Hematopoietic multipotent progenitor cell (in vitro differentiated cells): Measurements from ENCODE around the gene MAPKAPK2. TPM values are rescaled to one million over a fixed set of nuclear protein-coding genes. Genes with fewer than 3 reads are reported as not detected.

ENCODE experiments used
- DNase-seq, 3 donors: peaks; one replicate each; pipeline ENCODE4 v3.0.0-alpha.2; 2011 to 2015; ENCODE audit warnings: low read depth in 2 of 3, low spot score in 2 of 3
- total RNA-seq: library from RNA; depleted of rRNA; stranded (reverse); fragments of >200 nt; gene quantifications from one replicate; pipeline ENCODE4 v1.2.3, GENCODE V29; 2012

Gene MAPKAPK2
- total RNA-seq, 1 donor, result 56.3 TPM

DNA sequence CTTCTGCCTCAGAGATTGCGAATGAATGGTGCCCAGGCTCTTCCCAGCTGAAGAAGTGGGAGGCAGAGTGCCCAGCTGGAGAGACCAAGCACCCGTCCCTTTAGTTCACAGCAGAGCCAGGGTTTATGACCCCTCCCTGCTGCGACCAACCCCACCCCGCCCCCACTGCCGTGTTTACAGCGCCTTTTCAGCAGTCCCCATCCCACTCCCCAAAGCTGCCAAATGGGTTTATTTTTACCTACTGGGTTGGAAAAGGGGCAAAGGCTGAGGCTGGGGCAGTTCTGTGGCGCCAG lies 25.8 kb upstream of the MAPKAPK2 start:
- no peak for DNase-seq

DNA sequence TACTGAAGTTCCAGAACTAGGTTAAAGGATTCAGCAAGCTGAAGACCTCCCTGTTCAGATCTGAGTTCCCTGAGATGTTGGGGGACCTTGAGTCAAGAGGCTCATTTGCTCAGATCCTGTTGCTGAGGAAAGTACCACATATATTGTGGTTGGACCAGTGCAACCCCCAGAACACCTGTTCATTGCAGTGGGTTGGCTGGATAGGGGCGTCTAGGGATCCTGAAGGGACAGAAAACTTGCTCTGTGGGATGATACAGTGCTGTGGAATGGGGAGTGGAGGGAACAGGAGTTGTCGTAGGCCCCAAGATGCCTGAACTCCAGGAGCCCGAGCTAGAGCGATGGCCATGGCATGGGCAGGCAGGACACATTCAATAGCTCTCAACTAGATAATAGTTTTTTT lies 24.6 kb upstream of the MAPKAPK2 start:
- DNase-seq, result no peak

DNA sequence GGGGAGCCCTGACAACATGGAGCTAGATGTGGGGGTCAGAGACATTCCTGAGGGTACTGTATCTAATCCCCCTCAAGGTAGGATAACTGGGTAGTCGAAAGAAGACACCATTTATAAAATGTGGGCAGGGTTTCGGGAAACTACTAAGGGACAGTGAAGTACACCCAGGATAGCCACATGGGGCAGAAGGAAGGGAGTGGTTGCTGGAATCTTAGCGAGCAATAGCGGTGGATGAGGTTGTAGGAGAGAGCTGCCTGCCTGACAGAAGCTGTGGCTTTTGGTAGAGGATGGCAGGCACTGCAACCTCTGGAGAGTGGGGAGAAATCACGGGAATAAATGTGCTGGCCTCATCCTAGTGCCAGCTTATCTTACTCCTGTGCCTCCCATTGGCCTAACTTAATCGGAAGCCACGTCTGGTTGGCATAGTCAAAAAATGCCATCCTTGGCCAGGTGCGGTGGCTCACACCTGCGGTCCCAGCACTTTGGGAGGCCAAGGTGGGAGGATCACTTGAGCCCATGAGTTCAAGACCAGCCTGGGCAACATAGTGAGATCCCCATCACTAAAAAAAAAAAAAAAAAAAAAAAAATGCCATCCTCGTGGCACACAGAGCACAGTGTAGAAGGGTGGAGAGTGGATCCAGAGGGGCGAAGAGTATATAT lies 23.4 kb upstream of the MAPKAPK2 start:
- no peak for DNase-seq

DNA sequence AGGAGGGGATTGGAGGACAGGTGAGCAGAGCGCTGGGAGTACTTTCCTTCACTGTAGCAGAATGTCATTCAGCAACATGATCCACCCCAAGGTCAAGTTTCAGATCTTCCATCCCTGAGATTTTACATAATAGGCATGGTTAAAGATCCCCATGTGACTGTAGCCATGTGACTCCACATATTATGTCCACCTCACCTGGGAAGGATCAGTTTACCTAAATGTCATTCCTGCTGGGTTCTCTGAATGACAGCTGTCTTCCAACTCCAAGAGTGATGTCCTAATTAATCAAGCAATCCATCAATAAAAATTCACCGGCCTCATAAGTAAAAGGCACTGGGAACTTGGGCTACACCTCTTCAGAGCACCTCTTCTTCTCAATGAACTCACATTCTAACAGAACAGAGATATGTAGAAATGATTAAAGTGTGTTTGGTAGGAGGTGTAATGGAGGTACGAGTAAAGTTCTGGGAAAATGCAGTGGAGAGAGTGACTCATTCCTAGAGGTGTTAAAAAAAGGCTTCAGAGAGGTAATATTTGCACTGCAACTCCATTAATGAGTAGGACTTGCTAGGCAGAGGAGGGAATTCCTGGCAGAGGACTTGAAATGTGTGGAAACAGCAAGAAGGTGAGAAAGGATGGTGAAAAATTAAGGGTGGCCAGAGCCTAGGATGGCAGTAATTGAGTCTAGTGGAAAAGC lies 22.2 kb upstream of the MAPKAPK2 start:
- no peak for DNase-seq

DNA sequence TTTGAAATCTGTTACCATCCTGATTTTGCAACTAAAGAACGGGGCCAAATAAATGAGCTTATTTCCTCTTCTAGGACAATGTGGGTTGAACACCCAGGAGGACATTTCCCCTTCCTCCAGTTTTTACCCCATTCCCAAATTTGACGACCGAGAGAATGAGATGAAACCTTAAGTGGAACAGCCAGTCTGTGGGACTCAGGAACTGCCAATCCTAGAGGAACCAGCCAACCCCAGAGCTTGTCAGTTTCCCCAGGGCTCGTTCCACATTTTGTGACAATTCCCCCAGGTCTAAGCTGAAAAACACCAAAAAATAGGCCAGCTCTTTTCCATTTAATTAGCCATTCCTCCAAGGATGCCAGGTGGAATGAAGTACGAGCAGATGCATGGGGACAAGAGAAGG lies 21.3 kb upstream of the MAPKAPK2 start:
- no peak for DNase-seq

DNA sequence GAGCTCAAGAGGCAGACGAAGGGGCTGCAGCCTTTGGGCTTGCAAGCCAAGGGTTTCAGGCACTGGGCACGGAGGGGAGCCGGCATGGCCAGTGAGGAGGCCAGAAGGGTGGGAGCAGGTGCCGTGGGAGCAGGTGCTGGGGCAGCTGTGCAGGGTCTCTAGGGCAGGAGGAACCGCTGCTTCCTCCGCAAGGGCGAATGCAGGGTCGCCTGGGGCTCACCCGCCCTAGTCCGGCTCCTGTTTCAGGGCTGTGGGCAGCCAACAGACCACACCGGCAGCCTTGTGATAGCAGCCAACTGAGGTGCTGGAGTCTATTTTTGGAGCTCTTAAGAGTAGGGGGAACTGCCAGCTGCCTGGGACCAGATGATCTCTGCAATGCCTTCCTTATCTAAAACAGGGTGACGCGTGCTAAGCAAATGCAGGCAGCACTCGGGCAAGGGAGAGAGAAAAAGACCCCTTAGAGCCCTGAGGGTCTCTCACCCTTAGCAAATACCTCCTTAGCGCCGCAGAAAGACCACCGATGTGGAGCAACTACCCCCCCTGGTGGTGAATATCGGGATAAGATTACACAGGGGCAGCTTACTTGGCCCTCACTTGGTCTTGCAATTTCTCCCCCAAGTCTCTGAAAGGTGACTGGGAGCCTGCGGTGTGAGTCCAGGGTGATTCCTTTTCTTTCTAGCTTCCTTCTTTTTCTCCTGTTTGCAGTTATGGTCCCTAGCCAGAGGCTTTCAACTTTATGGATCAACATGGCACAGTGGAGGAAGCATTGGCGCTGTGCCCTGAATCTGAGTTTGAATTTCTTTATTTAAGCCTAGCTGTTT lies 20.7 kb upstream of the MAPKAPK2 start:
- DNase-seq, result peak; percentile 66 to 90 (median 82)

DNA sequence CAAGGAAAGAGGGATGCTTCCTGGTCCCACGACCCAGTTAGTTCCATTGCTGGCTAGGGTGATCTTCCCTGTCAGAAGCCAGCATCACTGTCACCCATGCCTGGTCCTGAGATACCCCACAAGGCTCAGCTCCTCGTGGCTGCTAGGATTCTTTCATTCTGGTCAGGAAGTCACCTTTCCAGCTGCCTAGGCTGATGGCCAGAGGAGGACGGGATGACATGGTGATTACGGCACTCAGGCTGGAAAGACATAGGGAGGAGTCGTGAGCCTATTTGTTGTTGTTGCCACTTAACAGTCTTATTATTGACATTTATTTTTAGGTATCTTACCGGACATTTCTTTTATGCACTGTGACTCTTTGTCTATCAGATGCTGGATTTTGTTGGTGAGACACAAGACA lies 20.0 kb upstream of the MAPKAPK2 start:
- DNase-seq, result no peak

DNA sequence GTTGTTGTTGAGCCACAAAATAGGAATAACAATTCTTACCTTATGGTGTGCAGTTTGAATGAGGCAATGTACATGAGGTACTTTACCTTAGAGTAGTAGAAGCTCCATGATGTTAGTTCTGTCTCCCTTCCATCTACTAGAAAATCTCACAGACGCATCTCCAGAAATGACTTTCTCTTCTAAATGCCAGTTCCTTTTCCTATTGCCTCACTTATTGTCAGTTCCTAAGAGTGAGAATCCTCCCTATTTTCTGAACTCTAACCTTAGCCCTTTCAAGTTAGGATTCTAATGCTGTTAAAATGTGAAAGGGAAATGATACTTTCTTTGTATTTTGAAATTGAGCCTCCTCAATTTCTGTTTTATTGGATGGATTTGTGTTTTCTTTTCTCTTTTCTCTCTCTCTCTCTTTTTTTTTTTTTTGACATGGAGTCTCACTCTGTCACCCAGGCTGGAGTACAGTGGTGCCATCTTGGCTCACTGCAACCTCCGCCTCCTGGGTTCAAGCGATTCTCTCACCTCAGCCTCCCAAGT lies 18.6 kb upstream of the MAPKAPK2 start:
- DNase-seq, result no peak

DNA sequence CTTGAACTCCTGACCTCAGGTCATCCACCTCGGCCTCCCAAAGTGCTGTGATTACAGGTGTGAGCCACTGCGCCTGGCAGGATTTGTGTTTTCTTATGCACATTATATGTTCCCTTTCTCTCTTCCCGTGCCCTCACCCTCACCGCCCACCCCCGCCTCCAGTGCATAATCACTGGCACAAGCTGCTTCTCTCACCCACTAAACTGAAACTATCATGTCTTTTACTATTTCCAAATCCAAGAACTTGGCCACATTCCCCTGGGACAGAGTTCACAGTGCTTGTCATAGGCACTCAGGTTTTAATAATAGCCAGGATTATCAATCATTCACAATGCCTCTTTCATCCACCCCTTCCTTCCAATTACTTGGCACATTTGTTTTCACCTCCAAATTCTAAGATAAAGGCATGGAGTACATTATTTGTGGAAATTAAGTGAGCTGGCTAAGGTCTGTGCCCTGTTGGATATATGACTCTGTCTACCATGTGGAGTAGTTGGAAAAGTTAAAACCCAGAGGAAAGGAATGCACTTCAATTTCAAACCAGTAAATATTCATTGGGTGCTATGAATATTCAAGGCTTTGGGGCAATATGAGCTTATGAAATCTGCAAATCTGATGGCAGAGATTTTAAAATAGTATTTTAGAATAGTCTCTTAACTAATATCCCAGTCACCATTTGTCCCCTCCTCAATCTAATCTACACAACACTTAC lies 17.6 kb upstream of the MAPKAPK2 start:
- DNase-seq, result no peak

DNA sequence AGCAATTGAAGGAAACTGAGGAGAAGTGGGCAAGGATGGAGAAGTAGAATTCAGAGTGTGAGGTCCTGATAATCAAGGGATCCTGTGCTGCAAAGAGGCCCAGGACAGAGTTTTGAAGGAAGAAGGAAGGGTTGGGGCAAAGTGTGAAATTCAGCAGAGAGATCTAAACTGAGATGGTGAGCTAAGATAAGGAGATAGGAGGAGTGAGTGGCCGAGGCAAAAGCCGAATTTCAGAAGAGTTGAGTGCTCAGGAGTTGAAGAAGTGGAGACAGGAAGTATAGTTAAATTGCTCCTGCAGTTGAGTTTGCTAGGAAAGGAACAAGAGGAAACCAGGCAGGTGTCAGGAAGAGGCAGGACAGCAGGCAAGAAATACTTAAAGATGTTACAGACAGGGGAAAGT lies 16.4 kb upstream of the MAPKAPK2 start:
- DNase-seq, result no peak

DNA sequence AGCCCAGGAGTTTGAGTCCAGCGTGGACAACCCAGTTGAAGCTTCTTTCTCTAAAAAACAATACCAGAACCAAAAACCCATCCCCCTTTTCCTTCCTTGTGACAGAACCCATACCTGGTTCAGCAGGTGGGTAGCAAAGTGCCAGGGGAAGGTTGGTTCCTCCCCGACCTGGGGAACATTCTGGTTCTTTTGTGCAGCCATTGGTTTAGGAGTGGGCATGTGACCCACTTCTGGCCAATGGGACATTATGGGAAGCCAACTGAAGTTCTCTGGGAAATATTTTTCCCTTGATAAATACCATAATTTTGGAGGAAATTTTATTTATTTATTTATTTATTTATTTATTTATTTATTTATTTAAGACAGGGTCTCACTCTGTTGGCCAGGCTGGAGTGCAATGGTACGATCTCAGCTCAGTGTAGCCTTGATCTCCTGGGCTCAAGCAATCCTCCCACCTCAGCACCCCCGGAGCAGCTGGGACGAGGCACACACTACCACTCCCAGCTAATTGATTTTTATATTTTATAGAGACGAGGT lies 15.8 kb upstream of the MAPKAPK2 start:
- DNase-seq, result no peak

DNA sequence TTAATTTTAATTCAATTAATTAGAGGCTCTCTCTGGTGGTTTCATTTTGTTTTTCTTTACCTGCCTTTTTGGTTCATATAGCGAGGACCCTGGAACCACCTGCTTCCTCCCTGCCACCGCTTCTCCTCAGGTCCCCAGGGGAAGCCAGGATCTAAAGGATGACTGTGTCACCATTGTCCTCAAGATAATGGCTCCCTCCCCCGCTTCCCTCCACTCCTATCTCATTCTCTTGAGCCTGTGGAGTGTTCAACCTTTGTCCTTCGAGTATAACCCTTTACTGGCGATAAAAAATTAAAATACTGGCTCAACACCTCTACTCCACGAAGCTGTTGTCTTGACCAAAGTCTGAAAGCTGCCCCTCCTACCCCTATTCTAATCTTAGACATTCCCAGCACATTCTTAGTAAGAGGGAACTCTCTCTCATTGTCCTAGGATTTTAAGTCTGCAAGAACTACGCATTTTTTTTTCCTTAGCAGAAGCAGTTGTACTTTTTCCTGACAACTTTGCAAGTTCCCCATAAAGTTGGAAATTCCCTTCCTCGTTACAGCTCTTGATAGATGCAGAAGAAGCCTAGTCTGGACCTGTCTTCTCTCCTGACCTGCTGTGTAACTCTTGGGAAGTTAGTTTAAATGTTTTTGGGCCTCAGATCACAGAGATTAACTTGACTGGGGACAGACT lies 12.6 kb upstream of the MAPKAPK2 start:
- DNase-seq, result no peak

DNA sequence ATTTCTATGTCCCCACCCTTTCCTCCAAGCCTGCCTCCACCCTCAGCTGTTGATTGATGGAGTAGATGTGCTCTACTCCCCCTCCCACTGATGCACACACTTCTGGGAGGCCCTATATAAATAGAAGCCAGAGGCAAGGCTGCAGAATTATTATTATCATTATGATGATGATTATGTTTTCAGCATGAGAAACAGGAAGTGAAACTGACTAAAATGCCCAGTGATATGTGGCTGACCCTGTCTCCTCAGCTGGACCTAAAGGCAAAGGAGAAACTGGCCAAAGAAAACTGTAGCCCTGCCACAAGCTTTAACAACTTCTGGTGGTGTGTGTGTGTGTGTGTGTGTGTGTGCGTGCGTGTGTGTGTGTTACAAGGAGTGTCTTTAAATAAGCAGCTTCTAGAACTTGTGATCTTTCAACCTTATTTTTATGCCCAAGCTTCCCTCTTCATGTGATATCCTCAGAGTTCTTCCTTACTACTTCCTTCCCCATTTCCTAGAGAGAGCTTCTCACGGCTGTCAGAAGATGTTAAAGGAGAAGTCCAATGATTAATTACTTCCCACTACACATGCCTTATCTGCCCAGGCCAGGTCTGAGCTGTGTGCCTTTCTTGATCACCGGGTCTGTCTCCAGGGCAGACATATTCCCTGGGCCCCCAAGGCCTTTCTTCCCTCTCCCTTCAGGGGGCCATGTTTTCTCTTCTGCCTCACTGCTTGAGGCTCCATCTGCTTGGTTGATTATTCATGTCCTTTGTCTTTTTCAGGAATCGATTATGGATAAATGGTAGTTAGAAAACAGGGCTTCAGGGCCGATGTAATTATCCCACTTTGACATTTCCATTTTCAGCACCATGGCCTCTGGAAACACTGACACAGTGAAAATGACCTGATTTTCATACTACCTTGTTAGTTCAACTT lies 11.6 kb upstream of the MAPKAPK2 start:
- DNase-seq, result peak in 2 of 3 donors; percentile 67 to 90

DNA sequence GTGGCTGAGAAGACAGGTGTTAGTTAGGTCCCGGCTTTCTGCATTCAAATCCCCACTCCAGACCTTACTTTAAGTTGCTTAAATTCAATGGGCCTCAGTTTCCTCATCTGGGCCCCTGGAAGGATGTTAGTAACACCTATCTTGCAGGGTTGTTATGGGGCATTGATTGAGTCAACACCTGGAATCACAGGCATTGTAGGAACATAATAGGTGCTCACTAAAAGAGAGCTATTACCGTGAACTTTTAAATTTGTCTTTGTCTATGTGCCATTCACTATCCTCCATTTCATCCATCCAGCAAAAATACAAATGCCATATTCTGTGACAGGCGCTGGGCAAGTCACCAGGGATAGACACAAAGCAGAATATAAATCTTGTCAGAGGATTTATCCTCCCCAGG lies 10.5 kb upstream of the MAPKAPK2 start:
- DNase-seq, result no peak

DNA sequence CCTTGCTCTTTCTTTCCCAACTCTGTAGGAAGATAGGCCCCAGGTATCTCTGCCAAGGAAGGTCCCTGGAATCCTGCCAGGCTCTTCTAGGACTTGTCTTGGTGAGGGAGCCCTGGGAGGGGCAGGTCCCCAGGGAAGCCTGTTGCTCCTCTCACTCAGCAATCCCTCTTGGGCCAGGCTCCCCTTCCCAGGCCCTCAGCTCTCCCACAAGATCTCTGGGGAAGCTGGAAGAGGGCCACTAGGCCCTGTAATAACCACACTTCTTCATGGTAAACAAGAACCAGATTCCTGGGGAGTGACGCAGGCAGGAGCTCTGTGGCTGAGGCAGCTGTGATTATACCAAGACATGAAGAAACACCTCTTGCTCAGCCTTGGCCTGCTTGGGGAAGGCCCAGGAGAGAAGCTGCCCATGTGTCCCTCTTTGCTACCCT lies 9.9 kb upstream of the MAPKAPK2 start:
- no peak for DNase-seq

DNA sequence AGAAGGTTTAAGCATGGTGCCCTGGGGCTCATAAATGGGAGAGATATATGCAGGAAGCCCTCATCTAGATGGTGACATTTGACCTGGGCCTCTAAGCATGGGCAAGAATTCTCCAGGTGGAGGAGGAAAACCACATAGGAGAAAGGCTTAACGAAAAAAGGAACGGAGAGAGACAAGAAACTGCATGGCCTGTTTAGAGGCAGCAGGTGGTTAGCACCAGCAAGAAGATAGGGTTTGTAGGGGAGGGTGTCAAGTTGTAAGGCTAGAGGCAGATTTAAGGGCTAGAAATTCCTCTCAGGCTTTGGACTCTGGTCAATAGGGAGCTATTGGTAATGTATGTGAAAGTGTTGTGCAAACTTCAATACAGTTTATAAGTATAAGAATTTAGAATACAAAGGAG lies 8.2 kb upstream of the MAPKAPK2 start:
- no peak for DNase-seq

DNA sequence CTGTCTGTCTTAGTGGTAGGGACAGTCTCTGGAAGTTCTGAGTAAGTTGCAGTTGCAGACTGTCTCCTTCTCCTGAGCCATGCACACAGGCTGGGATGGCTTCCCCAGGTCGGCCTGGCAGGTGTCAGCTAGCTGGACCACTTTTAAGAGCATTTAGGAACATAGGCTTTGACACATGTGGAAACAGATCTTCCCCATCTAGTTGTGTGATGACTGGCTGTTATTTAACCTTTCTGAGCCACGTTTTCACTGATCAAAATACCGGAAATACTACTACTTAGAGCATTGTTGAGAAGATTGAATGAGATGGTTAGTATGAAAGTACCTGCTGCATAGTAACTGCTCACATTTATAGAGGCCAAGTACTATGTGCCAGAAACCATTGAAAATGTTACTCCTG lies 6.2 kb upstream of the MAPKAPK2 start:
- DNase-seq, result no peak

DNA sequence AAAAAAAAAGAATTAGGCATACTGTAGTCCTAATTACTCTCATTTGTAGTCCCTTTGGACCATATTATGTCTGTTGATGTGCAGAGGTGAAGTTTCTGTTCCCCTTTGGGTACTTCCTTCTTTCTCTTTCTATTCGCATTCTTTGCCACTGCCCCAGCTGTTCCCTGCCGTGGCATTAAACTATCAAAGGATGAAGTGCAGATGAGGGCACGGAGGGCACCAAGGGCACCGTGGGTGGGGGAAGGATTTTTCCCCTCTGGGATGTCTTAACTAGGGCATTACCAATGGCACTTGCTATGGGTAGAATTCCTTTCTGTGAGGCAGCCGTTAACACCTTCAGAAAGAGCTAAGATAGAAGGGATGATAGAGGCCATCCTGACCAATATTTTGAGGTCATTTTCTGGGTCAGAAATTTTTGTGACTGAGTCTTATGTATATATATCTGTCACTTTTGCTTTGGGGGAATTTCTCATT lies 4.9 kb upstream of the MAPKAPK2 start:
- DNase-seq, result peak in 1 of 3 donors; percentile 59

DNA sequence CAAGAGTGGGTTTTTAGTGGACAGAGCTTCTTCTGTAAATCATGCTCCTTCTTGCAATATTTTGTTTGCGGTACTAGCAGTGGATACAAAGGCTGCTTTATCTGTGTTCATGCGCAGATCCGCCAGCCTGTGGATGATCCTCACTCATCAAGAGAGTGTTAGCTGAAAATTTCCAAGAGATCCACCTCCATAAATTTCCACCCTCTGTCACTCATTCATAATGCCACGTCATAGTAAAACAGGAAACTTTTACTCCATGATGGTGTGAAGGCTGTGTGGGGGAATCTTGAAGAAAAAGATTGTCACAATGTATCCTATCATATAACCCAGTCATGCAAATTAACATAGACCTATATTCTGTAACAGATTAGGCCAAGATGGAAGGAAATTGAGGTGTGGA lies 4.4 kb upstream of the MAPKAPK2 start:
- no peak for DNase-seq
